HUDEP-2 (cell line): Measurements from ENCODE around the gene CDH4.

Experiments
- DNase-seq, 76 experiments: peaks; one replicate each; lab custom pipeline; 2025; ENCODE audit not compliant: unreplicated experiment in 76 of 76; lab: John Stamatoyannopoulos, UW

Gene CDH4

DNA sequence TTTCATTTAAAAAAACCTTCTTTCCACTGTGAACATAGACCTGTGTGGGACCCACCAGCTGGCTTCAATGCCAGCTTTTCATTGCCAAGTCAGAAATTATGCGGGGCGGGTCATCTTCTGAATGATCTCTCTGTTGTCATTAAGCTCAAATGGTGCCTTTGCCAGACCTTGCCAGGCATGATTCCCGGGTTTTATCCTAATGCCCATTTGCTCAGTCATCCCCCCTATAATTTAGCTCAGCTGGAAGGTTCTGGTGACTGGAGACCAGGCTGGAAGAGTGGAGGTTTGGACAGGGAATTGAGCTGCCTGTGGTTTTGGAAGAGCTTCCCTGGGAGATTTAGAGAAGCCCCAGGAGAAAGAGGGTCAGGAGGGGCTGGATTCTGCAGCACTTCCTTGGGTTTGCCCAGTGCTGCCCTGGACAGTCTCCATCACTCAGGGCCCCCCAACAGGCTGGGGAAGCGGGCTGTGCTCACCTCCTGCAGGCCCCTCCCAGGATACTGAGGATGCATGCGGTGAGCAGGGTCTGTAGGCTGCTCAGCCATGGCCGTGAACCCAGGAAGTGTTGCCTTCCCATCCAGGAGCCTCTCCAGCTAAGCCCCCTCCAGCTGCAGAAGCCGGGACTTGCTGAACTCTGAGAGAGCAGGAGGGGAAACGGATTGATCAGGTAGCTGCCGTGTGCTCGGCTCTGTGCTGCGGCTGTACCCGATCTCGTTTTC lies 273.0 kb downstream of the CDH4 start:
- DNase-seq: no peak

DNA sequence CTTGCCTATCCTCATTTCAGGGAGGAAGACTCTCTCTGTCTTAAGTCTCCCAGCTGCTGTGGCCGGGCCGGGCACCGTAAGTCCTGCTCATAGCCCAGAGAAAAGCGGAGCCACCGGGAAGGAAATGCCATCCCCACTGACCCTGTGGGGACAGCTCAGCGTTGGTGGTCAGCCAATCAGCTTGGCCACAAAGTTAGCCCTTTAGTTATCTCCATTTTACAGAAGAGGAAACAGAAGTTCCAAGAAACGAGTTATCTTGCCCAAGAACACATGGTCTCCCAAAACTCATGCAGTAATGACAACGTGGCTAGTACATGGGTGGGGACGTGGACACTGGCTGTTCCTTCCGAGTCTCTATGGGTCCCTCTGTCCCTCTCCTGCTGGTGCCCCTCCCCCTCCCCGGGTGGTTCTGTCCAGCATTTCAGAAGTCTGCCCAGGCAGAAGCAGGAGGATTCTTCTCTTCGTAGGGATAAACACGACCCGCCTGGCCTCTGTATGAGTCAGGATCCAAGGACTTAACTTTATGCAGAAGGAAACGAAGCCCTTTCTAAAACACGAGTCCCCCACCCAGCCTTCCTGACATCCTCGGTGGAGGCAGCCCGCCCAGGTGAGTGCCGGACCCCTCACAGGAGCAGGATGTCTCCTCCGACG lies 273.8 kb downstream of the CDH4 start:
- DNase-seq: peak in 9 of 76 experiments; percentile 1 to 20 (median 8)

- DNase-seq: no peak
Observed at GRCh38 chr20:61526907-61527306, 274.8 kb downstream of the CDH4 start.

DNA sequence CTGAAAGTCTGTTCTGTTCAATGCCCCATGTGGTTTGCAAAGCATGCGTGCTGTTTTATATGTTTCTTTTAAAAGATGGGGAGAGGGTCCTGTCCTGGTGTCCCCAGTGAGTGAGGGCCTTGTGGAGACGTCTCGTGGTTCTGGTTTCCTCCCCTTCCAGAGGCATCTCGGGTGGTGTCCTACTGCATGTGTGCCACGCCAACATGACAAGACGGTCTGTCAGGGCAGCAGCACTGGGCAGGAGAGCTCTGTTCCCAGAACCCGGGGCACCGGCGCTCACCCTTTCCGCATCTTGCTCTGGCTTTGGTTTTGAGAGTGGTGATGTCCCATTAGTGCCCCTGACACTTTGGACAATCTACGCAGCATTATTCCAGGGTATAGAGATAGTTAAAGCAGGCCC lies 275.6 kb downstream of the CDH4 start:
- DNase-seq: no peak

GRCh38 chr20:61528591-61528990 lies 276.5 kb downstream of the CDH4 start:
- no peak for DNase-seq

DNA sequence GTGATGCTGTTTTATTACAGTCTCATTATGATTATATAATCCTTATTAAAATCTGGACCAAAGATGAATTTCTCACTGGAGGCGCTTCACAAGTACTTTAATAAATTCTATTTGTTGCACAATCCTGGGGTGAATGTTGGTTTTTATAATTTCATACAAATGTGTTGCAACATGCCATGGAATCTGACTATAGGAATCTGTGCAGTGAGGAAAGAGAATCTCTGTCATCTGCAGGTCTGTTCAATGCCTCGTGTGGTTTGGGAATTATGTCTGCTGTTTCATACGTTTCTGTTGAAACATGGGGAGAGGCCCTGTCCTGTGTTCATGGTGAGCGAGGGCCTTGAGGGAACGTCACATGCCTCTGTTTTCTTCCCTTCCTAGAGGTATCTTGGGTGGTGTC lies 277.3 kb downstream of the CDH4 start:
- no peak for DNase-seq

- DNase-seq: no peak
Observed at GRCh38 chr20:61531553-61532345, 279.7 kb downstream of the CDH4 start.

DNA sequence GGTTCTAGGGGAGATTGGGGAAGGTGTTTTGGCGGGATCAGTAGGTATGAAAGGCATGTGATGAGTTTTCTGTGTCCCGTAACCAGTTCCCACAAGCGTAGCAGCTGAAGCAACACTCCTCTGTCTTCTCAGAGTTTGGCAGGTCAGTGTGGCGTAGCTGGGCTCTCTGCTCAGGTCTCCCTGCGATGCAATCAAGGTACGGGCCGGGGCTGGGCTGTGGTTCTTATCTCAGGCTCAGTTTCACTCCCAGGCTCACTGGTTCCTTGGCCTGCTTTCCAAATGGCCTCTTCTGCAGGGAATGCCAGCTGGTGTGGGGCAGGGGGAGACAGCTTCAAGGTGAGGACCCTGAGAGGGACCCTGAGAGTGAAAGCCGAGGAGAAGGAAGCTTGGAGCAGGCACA lies 280.7 kb downstream of the CDH4 start:
- no peak for DNase-seq

GRCh38 chr20:61533231-61533631 lies 281.2 kb downstream of the CDH4 start:
- DNase-seq: no peak

GRCh38 chr20:61534346-61534745 lies 282.3 kb downstream of the CDH4 start:
- DNase-seq: no peak

DNA sequence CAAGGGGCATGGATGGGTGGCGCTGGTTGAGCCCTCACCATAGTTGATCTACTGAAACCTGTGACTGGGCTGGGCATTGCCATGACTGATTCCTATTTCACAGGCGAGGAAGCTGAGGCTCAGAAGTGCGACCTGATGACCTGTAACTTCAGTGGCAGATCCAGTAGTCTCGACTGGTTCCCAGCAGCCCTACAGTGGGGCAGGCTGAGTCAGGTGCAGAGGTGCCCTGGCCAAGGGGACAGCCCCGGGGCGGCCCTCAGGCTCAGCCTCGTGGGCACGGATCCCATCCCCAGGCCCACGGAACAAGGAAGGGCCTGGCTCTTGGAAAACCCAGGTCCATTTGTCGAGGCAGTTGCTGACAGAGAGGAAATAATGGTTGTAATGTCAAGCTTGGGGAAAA lies 283.0 kb downstream of the CDH4 start:
- DNase-seq: no peak

DNA sequence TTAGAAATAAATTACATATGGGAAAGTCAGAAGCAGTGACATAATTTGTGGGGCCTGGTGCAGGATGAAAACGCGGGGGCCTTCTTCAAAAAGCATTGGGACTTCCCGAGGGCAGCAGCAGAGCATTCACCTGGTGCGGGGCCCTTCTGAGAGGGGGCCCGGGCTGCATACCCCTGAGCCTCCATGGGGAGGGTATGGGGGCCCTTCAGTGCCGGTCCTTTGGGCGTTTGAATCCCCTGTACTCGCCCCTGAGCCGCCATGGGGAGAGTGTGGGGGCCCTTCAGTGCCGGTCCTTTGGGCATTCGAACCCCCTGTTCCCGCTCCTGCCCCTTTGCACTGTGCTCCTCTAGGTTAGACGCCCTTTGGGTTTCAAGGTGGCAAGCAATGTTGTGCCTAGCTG lies 283.5 kb downstream of the CDH4 start:
- no peak for DNase-seq

DNA sequence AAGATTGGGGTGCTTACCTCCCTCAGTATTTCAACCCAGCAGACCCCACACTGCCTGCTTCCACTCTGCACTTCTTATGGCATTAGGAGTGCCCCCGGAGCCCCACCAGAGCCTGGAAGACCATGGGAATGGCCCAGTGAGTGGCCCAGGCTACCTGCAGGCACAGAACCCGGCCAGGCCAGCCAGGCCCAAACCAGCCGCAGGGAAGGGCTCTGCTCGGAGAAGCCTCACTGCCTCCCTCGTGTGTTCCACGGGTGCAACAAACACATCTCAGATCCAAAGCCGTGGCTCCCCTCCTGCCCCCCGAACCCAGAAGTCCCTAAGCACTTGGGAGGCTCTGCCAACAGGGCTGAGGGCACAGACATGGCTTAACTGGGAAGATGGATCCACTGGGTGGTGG lies 283.9 kb downstream of the CDH4 start:
- DNase-seq: no peak

GRCh38 chr20:61536671-61537070 lies 284.6 kb downstream of the CDH4 start:
- no peak for DNase-seq

GRCh38 chr20:61537239-61538182 lies 285.4 kb downstream of the CDH4 start:
- DNase-seq: no peak

DNA sequence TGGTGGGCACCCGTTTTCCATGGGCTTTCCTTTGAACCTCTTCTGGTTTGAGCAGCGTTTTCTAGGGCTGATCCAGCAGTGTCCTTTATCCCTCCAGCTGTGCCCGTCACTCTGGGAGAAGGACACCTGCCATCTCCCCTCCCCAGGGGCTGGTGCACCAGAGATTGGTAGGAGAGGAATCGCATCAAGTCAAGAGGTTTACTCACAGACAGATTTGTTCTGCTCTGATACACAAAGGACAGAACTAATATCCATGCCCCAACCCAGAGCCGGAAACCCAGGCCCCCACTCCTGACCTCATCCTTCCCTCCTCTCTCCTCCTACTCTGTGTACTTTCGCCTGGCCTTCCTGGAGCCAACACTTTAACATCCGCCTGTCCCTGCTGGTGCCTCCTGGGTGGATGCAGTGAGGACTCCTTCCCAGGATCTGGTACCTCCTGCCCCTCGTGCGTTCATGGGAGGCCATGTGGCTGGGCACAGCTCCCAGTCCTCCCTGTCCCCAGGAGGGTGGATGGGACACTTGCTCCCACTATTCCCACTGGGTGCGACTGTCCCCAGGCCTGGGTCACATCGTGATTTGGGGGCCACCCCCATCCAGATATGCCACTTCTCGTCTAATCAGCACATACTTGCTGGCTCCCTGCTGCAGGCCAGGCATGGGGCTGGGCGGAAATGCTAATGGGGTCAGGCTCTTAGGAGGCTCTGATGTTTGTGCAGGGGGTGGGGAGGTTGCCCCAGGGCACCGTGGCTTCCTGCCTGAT lies 286.3 kb downstream of the CDH4 start:
- no peak for DNase-seq

DNA sequence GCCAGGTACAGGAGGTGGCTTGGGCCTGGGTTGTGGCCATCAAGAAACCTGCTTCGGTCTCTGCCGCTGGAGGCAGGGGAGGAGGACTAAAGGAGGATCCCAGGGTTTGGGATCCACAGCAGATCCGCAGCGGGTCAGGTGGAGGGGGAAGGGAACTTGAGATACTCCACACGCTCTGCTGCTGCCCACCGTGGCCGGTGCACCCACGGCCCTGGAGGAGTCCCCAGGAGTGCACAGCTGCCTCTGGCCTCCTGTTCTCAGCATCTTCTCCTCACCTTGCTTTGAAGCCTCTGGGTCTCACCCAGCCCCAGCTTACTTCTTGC lies 286.8 kb downstream of the CDH4 start:
- no peak for DNase-seq

DNA sequence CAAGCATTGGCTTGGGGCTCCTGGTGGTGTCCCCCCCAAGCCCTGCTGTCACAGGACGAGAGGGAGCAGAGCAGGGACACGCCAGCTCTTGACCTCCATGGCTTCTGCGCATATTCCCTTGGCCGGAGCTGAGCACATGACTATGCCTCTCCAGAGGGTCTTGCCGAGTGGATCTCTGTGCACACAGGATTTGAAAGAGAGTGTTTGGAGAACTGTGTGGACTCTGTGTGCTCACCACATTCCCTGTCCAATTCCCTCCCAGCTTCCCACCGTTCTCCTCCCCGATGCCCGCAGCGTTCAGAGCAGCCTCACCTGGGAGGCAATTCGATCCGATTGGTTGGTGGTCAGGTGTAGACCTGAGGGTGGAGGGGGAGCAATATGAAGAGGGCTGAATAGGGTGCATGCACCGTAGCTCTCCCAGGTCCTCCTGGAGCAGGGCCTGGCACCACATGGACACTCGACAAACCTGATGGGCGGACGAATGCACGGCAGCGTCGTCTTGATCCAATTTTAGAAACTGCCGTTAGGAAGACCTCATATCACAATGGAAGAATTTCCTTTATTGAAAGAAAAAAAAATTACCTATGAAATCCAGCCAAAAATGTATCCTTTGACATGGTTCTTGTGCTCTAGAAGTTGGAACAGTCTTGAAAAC lies 287.8 kb downstream of the CDH4 start:
- no peak for DNase-seq

DNA sequence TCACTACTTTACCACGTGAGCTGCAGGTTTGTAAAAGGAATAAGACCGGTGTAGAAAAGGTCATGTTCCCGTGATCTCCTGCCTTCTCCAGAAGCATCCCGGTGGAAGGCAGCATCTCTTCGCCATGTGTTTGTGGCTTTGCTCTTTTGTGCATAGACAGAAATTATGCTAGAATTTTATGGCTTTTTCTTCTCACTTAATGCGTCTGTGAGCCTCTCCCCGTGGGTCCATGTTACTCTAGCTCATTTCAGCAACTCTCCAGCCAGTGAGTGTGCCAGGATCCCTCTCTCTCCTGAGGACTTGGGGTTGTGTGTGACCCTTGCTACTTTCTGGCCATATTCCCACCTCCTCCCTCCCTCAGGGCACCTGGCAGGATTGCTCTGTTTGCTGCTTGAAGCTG lies 289.5 kb downstream of the CDH4 start:
- no peak for DNase-seq

DNA sequence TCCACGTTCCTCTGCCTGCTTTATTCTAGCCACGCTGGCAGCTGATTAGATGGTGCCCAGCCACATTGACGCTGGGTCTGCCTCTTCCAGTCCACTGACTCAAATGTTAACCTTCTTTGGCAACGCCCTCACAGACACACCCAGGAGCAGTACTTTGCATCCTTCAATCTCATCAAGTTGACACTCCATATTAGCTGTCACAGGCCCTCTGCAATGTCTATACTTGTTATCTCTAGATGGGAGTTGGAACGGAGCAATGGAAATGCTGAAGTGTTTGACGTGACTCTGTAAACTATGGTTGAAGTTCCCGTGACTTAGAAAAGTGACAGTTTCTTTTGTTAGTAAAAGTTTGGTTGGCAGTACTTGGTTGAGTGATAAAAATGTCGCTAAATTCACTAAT lies 291.0 kb downstream of the CDH4 start:
- DNase-seq: no peak
